Right cardiac atrium (tissue), 5 donors: ENCODE data around the gene CCNQ. TPM values are rescaled to one million over a fixed set of nuclear protein-coding genes. Genes with fewer than 3 reads are reported as not detected.
A peak's percentile ranks its signal among the peaks of the same experiment; 100 is the strongest.

Experiments
- ATAC-seq, 2 donors: fragments of 200-7000 bp; cut with Tn5 transposase; one replicate each; pipeline versions ENCODE4 v1.8.0 to v1.9.1; 2020; ENCODE audit warnings: moderate library complexity in 2 of 2, mild to moderate bottlenecking in 1 of 2
- DNase-seq, 3 donors: peaks; one replicate each; pipeline ENCODE4 v3.0.0-alpha.2; 2020
- H3K27ac ChIP-seq: one replicate; pipeline ENCODE4 v1.5.1; 2013; ENCODE audit warnings: mild to moderate bottlenecking, low read length, control low read depth, moderate library complexity
- H3K27me3 ChIP-seq: one replicate; pipeline ENCODE4 v1.6.1; 2013; ENCODE audit not compliant: control insufficient read depth, insufficient read depth
- H3K4me1 ChIP-seq: one replicate; pipeline ENCODE4 v1.6.1; 2013; ENCODE audit warnings: low read length; ENCODE audit not compliant: control insufficient read depth, insufficient read depth
- H3K4me3 ChIP-seq: one replicate; pipeline ENCODE4 v1.5.1; 2013; ENCODE audit warnings: low read length, control low read depth
- H3K9me3 ChIP-seq: one replicate; pipeline ENCODE4 v1.6.1; 2013; ENCODE audit warnings: low read length; ENCODE audit not compliant: control insufficient read depth
- whole genome bisulfite sequencing: extraction: QIAGEN DNeasy Blood & Tissue Kit; methylation state at CpG from one replicate; pipeline ENCODE4 v1.1.7; 2013; 5-methylcytosine and 5-hydroxymethylcytosine counted together
- intact Hi-C, 4 donors: fragments of 100-400 bp; cut with DNase I; formaldehyde crosslinking; loops; one replicate each; pipeline versions ENCODE4 v1.11.0 to v1.14.0; 2022 to 2023
- polyA plus RNA-seq: library from polyadenylated mRNA; stranded (reverse); fragments of 200-250 nt; gene quantifications from one replicate; pipeline ENCODE4 v1.2.3, GENCODE V29; 2013
- total RNA-seq, 4 donors: library from RNA; stranded (reverse); fragmentation: NEBNext Ultra II Directional; extraction: Animal tissue kit (Norgen Biotek cat#: 25700); gene quantifications; one replicate each; pipeline ENCODE4 v1.2.1, GENCODE V29; 2021
- donor health status: healthy with polysubstance abuse.
- donor health status: DM: no; HTN: yes; CAD: no.
- donor health status: DM: no; HTN: no; CAD: no.
- donor health status: DM: no; HTN: yes; CAD: no; lungs with severe emphysema.
- donor health status: DM: yes; HTN: yes; CAD: no.

CCNQ gene
- total and polyA plus RNA-seq, 5 donors = 24.4 to 55.0 (median 31.4) TPM

DNA sequence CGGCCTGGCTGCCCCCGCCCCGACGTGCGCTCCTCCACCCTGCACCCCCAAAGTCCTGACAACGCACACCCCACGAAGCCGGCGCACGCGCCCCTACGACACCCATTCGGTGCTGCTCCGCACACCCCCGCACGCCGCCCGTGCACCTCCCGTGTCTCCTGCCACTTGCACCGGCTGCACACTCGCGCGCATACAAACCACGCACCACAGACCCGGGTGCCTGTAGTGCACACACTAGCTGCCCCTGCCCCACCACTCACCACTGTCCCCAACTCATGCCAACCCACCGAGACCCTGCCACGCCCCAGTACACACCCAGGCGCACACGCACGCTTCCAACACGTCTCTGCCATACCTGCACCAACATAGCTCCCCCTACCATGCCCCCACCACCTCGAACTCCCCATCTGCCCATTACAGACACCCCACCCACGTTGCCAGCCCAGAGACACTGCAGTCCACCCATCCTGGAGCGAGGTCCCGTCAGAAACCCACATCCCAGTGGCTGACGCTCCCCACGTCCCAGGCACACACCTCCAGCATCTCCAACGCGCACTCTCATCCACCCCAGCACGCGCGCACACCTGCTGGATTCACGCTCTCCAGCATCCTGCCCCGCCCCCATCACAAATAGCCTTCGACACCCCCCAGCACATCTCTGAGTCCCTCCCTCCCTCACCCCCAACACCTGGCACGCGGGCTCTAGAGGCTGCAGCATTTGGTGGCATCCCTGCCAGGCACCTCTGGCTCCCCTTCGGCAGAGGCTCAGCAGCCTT, 43.9 kb upstream of the CCNQ start:
- WGBS = 3% methylated on average over 41 of the region's 48 CpGs
- Histone ChIP-seq H3K4me1 (no peaks in the 10 kb centered on the region), H3K27me3 (no peaks in the 10 kb centered on the region), H3K4me3 (no peak overlapping the region), H3K27ac (no peak overlapping the region), H3K9me3 (no peaks in the 10 kb centered on the region)
- DNase-seq = no peak
- ATAC-seq = no peak
- intact Hi-C loops = loop anchor here in 1 of 4 donors (10.0 kb wide), 1 partner anchor 88 kb away; no protein-coding TSS in a partner anchor

DNA sequence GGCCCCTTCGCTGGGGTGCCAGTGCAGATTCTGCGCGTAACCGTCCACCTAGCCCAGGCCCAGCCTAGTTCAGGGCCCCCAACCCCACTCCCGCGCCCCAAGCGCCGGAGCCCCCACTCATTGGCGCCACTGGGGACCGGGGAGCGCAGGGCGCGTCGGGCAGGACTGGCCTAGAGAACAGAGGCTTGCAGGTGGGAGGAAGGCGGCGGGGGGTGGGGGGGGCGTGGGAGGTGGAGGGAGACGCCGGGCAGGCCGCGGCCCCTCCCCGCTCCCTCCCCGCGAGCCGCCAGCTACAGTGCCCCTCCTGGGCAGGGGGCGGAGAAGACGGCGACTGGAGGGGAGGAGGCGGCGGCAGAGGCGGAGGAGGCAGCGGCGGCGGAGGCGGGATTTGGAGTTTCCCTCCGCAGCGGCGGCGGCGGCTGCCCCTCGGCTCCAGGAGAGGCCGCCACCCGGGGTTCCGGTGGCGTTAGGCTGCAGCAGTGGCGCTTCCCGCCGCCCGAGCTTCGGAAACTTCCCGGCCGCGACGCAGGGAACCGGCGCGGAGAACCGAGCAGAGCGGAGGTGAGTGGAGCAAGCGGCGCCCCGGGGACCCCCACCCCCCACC, 43.2 kb upstream of the CCNQ start:
- Histone ChIP-seq H3K9me3 (no peaks in the 10 kb centered on the region), H3K27me3 (no peaks in the 10 kb centered on the region), H3K27ac (no peak overlapping the region), H3K4me3 (peak overlapping the region; percentile 5), H3K4me1 (no peaks in the 10 kb centered on the region)
- 2% methylated on average over 44 of the region's 62 CpGs for WGBS
- no peak for ATAC-seq
- intact Hi-C loops = loop anchor here in 1 of 4 donors (10.0 kb wide), 1 partner anchor 87 kb away; no protein-coding TSS in a partner anchor
- peak in 1 of 3 donors; percentile 65 for DNase-seq

DNA sequence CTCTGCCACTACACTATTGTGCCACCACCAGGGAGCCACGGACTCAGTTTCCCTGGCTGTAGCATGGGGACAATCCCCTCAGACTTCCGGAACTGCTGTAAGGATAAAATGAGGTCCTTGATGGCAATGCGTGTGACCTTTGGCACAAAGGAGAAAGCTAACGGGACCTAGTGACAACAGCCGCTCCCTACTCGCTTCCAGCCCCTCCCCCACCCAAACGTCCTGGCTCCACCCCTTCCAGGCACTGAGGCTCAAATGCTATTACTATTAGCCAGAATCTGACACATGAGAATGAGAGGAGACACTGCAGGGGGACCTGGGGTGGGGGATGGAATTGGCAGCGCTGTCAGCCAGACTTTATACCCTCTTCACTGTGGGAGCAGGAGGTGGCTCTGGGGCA, 42.7 kb upstream of the CCNQ start:
- ATAC-seq = no peak
- no peak overlapping the region for H3K27ac ChIP-seq
- no peaks in the 10 kb centered on the region for H3K4me1 ChIP-seq
- intact Hi-C loops = loop anchor here in 1 of 4 donors (10.0 kb wide), 1 partner anchor 87 kb away; no protein-coding TSS in a partner anchor
- WGBS = 8% methylated on average over 8 of the region's 8 CpGs
- no peak for DNase-seq
- no peak overlapping the region for H3K4me3 ChIP-seq
- H3K27me3 ChIP-seq = no peaks in the 10 kb centered on the region
- no peaks in the 10 kb centered on the region for H3K9me3 ChIP-seq

DNA sequence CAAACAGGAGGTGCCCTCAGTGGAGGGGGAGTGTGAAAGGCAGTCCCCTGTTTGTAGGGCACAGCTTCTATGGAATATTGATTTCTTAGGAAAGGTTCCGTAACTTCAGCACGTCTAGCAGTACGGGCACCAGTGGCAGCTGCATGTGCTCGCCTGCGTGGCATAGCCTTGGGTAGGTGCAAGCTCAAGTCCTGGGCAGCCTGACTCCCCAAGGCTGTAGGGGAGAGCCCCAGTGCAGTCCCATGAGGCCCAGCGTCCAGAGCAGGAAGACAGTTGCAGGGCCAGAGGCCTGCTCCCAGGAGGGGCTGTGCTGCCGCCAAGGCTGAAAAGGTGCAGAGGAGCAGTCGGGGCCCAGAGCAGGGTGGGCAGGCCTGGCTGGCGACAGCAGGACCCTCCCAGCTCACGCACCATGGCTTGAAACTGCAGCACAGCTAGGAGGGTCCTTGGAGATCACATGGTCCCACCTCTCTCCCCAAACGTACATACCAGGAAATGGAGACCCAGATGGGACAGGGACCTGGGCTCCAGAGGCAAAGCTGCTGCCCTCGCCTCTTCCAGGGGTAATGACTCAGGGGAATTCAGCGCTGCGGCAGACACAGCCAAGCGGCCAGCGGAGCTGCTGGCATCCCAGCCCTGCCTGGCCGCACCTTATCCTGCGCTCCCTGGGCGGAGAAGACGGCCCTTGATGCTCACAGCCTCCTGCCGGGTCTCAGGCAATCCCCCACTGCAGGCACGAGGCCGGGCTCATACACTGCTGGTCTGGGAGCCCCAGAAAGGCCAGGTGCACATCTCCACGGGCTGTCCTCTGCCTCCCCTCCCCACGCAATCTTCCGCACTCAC, 42.0 kb upstream of the CCNQ start:
- Histone ChIP-seq H3K27ac (no peak overlapping the region), H3K4me3 (no peak overlapping the region), H3K4me1 (no peaks in the 10 kb centered on the region), H3K27me3 (no peaks in the 10 kb centered on the region), H3K9me3 (no peaks in the 10 kb centered on the region)
- WGBS = 64% methylated on average over 26 of the region's 26 CpGs
- intact Hi-C loops = loop anchor here in 1 of 4 donors (10.0 kb wide), 1 partner anchor 86 kb away; no protein-coding TSS in a partner anchor
- no peak for ATAC-seq
- DNase-seq = peak in 1 of 3 donors; percentile 64

- WGBS = 82% methylated on average over 23 of the region's 23 CpGs
- Histone ChIP-seq H3K4me3 (no peak overlapping the region), H3K27me3 (no peaks in the 10 kb centered on the region), H3K9me3 (no peaks in the 10 kb centered on the region), H3K4me1 (no peaks in the 10 kb centered on the region), H3K27ac (no peak overlapping the region)
- intact Hi-C loops = loop anchor here in 1 of 4 donors (10.0 kb wide), 1 partner anchor 85 kb away; no protein-coding TSS in a partner anchor
- DNase-seq = no peak
- ATAC-seq = no peak
Observed at GRCh38 chrX:153640045-153640686, 41.2 kb upstream of the CCNQ start.

GRCh38 chrX:153639177-153640044, 40.5 kb upstream of the CCNQ start:
- Histone ChIP-seq H3K4me3 (no peak overlapping the region), H3K27ac (no peak overlapping the region), H3K9me3 (no peaks in the 10 kb centered on the region), H3K27me3 (no peaks in the 10 kb centered on the region), H3K4me1 (peaks cover 2% of the 10 kb centered on the region)
- ATAC-seq (no peak), DNase-seq (peak in 1 of 3 donors; percentile 63)
- 85% methylated on average over 28 of the region's 28 CpGs for WGBS
- intact Hi-C loops = loop anchor here in 1 of 4 donors (10.0 kb wide), 1 partner anchor 85 kb away; no protein-coding TSS in a partner anchor

- 87% methylated on average over 20 of the region's 20 CpGs for WGBS
- DNase-seq = no peak
Observed at GRCh38 chrX:153638436-153639176, 39.7 kb upstream of the CCNQ start.

GRCh38 chrX:153638041-153638371, 39.1 kb upstream of the CCNQ start:
- intact Hi-C loops = no loop called here
- 89% methylated on average over 6 of the region's 6 CpGs for WGBS
- H3K4me3 ChIP-seq = no peak overlapping the region
- H3K9me3 ChIP-seq = no peaks in the 10 kb centered on the region
- H3K27ac ChIP-seq = no peak overlapping the region
- DNase-seq (no peak), ATAC-seq (no peak)
- H3K27me3 ChIP-seq = no peaks in the 10 kb centered on the region
- peaks cover 3% of the 10 kb centered on the region for H3K4me1 ChIP-seq

More at GRCh38 chrX:153638436-153639176, 39.7 kb upstream of the CCNQ start:
- no peak overlapping the region for H3K4me3 ChIP-seq
- H3K4me1 ChIP-seq = peaks cover 3% of the 10 kb centered on the region
- intact Hi-C loops = no loop called here
- no peaks in the 10 kb centered on the region for H3K27me3 ChIP-seq
- no peak for ATAC-seq
- H3K27ac ChIP-seq = no peak overlapping the region
- H3K9me3 ChIP-seq = no peaks in the 10 kb centered on the region

- no peak for ATAC-seq
- no peaks in the 10 kb centered on the region for H3K27me3 ChIP-seq
- H3K9me3 ChIP-seq = no peaks in the 10 kb centered on the region
- H3K27ac ChIP-seq = no peak overlapping the region
- intact Hi-C loops = no loop called here
- peak in 1 of 3 donors; percentile 61 for DNase-seq
- no peak overlapping the region for H3K4me3 ChIP-seq
- peaks cover 3% of the 10 kb centered on the region for H3K4me1 ChIP-seq
- WGBS = 80% methylated on average over 27 of the region's 27 CpGs
Observed at GRCh38 chrX:153637121-153638040, 38.4 kb upstream of the CCNQ start.
